ENCODE results near the gene SPATA17.
"Not testable (repeated sequence)": the region's sequence is repeated elsewhere in the genome, so short reads cannot be mapped to it uniquely, and the experiment has no call there.

SPATA17 gene

GRCh38 chr1:217681806-217682205 is 50.7 kb downstream of the SPATA17 start:
- DNase-seq = no peak

GRCh38 chr1:217687511-217687910 is 56.4 kb downstream of the SPATA17 start:
- DNase-seq = no peak

DNA sequence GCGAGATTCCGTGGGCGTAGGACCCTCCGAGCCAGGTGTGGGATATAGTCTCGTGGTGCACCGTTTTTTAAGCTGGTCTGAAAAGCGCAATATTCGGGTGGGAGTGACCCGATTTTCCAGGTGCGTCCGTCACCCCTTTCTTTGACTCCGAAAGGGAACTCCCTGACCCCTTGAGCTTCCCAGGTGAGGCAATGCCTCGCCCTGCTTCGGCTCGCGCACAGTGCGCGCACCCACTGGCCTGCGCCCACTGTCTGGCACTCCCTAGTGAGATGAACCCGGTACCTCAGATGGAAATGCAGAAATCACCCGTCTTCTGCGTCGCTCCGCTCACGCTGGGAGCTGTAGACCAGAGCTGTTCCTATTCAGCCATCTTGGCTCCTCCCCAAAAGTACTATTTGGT is 65.0 kb downstream of the SPATA17 start:
- DNase-seq = not testable (repeated sequence)

DNA sequence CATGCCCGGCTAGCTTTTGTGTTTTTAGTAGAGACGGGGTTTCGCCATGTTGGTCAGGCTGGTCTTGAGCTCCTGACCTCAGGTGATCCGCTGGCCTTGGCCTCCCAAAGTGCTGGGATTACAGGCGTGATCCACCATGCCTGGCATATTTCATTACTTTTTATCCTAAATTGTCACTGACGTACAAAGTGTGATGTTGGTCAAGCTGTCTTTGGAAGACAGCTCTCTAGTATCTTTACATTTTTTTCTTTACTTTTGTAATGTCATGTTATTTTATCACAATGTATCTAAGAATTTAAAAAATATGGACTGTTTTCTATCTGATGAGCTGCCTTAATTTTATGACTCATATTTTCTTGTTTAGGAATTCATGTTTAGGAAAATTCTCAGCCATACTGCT is 72.2 kb downstream of the SPATA17 start:
- DNase-seq = no peak

DNA sequence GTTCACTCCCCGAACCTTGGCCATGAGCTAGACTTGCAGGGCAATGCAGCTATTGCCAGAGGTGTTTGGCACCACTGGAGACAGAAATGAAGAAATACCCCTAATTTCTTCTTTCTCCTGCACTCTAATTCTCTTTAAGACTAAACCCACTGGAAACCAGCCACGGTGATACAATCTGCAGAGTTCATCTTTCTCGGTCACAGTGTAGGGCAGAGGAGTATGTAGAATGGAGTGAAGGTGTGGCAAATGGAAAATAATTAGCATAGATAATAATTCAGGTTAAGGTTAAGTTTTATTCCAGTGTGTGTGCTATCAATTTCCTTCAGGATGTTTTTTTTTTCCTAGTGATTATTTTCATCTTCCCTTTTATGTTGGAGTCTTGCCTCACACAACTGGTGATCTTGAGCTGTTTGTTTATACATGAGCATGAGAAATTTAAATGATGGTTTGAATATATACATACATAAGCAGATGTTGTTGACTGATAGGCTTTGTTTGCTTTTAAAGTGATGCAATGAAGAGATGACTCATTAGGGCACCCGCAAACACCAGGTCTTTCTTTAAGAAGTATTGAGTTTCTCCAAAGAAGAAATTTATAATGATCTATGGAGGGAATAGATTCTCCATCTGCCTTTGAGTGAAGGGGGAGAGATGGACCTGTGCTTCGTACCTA is 81.9 kb downstream of the SPATA17 start:
- DNase-seq = no peak

DNA sequence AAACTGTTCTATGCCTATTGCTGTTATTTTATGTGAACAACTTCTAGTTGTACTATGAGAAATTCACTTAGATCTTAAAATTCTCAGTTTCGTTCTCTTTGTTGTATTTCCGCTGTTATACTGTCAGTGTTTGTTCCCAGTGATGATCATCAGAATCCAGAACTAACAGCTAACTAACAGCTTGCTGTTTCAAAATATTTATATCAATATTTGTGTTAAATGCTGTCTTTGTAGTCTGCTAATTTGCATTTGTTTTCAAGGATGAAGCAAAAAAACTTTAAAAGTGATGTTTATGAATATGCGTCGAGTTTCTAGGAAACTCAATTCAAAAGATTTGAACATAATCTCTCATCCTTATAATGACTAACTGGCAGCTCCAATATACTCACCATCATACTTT is 84.5 kb downstream of the SPATA17 start:
- DNase-seq = no peak

DNA sequence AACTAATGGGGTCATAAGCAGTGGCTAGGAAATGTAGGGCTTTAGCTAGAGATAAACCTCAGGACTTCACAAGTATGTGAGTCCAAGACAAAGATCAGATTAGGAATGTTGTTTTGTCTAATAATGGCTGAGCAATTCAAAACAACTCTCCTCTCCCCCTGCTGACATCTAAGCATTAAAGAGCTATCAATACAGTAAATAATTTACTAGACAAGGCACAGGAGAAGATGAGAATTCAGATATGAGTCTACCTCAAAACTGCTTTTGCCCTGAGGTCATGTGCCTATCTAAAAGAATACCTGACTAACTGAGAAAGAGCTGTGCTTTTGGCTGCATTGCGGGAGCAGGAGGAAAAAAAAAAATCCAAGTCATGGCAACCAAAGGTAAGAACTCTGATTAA is 86.8 kb downstream of the SPATA17 start:
- no peak for DNase-seq

DNA sequence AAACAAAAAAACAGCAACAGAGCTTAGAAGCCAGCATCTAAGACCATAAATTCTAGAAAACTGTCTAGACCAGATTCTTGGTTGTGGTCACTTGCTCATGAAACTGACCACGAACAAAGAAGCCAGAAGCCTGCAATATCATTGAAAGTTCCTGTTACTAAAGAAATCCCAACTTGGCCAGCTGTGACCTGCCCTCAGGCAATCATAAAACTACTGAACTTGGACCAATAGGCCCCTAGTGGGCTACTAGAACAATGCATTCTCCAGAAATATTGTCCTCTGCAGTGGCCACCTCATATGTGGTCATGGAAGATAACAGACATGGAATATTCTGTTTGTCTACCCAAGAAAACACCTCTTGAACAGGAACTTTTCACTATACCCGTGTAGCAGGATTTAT is 87.7 kb downstream of the SPATA17 start:
- no peak for DNase-seq

DNA sequence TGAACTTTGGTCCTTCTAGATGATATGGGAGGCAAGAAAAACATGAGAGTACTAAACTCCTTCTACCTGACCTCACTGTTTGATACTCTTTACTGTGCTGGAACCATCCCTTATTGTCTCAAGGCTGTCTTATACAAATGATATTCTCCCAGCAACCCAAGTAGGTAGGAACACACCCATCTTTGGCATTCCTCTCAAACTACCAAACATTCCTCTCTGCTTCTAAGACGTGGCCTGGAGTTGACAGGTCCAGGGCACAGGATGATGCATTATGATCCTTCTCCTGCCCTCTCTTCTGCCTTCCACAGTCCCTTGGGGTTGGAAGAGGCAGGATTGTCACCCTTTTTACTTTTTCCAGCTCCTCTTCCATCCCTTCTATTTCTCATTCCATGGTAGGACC is 90.5 kb downstream of the SPATA17 start:
- DNase-seq = no peak

DNA sequence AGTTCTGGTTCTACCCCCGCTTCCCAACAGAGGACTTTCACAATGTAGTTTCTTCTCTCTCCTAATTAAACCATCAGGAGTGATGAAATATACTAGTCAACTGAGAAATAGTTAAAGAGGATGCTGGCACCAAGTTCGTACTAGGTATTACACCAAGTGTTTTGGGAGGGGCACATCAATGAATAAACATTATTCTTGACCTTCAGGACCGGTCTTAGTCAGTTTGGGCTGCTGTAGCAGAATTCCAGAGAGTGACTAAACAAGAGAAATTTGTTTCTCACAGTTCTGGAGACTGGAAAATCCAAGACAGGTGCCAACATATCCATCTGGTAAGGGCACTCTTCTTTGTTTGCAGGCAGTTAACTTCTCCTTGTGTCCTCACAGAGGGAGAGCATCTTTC is 103.8 kb downstream of the SPATA17 start:
- DNase-seq = no peak

DNA sequence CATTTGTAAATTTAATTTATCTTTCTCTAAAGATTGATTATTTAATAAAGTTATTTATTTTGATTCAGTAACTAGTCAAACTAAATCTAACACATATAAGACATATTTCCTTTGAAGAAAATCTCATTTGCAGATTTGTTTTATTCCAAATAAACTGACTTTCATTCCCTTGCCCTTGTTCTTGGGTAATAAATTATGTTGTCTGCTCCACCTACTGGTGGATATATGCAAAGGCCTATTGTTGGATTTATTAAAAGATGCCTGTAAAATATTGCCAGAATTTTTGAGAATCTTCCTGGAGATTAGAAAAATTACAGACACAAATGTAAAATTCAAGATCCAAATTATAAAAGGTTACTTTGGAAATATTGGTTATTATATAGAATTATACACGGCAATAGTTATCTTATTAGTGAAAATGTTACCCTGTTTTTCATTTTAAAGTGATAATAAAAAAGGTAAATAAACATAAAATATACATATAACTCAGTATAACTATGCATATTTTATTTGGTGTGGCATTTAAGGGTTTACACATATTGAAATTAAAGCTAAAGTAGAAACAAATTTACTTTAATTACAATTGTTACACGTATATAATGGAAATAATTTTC is 116.1 kb downstream of the SPATA17 start:
- DNase-seq = no peak

GRCh38 chr1:217769768-217770167 is 138.6 kb downstream of the SPATA17 start:
- DNase-seq = no peak

GRCh38 chr1:217770918-217771317 is 139.8 kb downstream of the SPATA17 start:
- no peak for DNase-seq

GRCh38 chr1:217776693-217777092 is 145.5 kb downstream of the SPATA17 start:
- no peak for DNase-seq

GRCh38 chr1:217781056-217781455 is 149.9 kb downstream of the SPATA17 start:
- no peak for DNase-seq

GRCh38 chr1:217791091-217791490 is 159.9 kb downstream of the SPATA17 start:
- no peak for DNase-seq

GRCh38 chr1:217805792-217806191 is 174.6 kb downstream of the SPATA17 start:
- DNase-seq = no peak

- no peak for DNase-seq
Observed at GRCh38 chr1:217812175-217812574, 181.0 kb downstream of the SPATA17 start.

GRCh38 chr1:217813031-217813430 is 181.9 kb downstream of the SPATA17 start:
- DNase-seq = no peak

GRCh38 chr1:217837691-217838090 is 206.5 kb downstream of the SPATA17 start:
- DNase-seq = no peak

GRCh38 chr1:217839161-217839560 is 208.0 kb downstream of the SPATA17 start:
- DNase-seq = no peak

- DNase-seq = no peak
Observed at GRCh38 chr1:217846733-217847132, 215.6 kb downstream of the SPATA17 start.

DNA sequence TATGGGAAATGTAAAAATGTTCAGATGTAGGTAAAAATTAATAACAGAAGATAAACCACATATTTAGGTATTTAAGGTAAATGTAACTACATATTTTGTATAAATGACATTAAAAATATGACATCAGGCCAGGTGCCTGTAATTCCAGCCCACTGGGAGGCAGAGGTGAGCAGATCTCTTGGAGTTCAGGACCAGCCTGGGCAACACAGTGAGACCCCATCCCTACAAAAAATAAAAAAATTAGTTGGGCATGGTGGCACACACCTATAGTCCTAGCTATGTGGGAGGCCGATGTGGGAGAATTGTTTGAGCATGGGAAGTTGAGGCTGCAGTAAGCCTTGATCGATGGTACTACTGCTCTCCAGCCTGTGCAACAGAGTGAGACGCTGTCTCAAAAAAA is 216.5 kb downstream of the SPATA17 start:
- no peak for DNase-seq

- DNase-seq = no peak
Observed at GRCh38 chr1:217856342-217857034, 225.3 kb downstream of the SPATA17 start.
